Measurements from ENCODE around the gene ATXN7L3. TPM values are rescaled to one million over a fixed set of nuclear protein-coding genes. Genes with fewer than 3 reads are reported as not detected.

The ATXN7L3 gene
- total RNA-seq, 2 donors from 2014 or later, result 45.8 to 72.0 TPM

GRCh38 chr17:44213403-44214229 is 13.9 kb upstream of the ATXN7L3 start:
- no peak for TF ChIP-seq CTCF (IDR thresholded peaks at IDR 0.05)
- no peak for TF ChIP-seq POLR2AphosphoS5 (IDR thresholded peaks at IDR 0.05)
- no peak for TF ChIP-seq POLR2A (IDR thresholded peaks at IDR 0.05)
- no peaks in the 10 kb centered on the region for H3K27me3 ChIP-seq (replicated peaks; ENCODE audit: insufficient read depth)
- H3K27ac ChIP-seq, result no peak overlapping the region
- H3K4me3 ChIP-seq, result no peak overlapping the region
- WGBS, result 81% methylated on average over 15 of the region's 15 CpGs
- intact Hi-C loops (cut with DNase I), result loop anchor here (5.0 kb wide), 1 partner anchor 134 kb away; the partner anchor contains the start of gene GRN
- no peak for DNase-seq (ENCODE audit: low spot score)
- H3K4me1 ChIP-seq (replicated peaks), result no peaks in the 10 kb centered on the region
- peaks cover 10 to 23% of the 10 kb centered on the region in 2 donors for H3K36me3 ChIP-seq
- no peaks in the 10 kb centered on the region for H3K9me3 ChIP-seq

- Histone ChIP-seq H3K36me3 (peaks cover 10 to 23% of the 10 kb centered on the region in 2 donors), H3K27ac (no peak overlapping the region), H3K4me3 (no peak overlapping the region), H3K9me3 (no peaks in the 10 kb centered on the region), H3K27me3 (replicated peaks; ENCODE audit: insufficient read depth) (no peaks in the 10 kb centered on the region), H3K4me1 (replicated peaks) (no peaks in the 10 kb centered on the region)
- intact Hi-C loops (cut with DNase I), result loop anchor here (5.0 kb wide), 1 partner anchor 135 kb away; the partner anchor contains the start of gene GRN
- 70% methylated on average over 31 of the region's 31 CpGs for WGBS
- no peak for DNase-seq (ENCODE audit: low spot score)
- TF ChIP-seq POLR2A (IDR thresholded peaks at IDR 0.05) (no peak), POLR2AphosphoS5 (IDR thresholded peaks at IDR 0.05) (no peak), CTCF (IDR thresholded peaks at IDR 0.05) (no peak)
Observed at GRCh38 chr17:44212507-44213402, 13.1 kb upstream of the ATXN7L3 start.

- Histone ChIP-seq H3K4me1 (replicated peaks) (no peaks in the 10 kb centered on the region), H3K4me3 (no peak overlapping the region), H3K9me3 (no peaks in the 10 kb centered on the region), H3K27me3 (replicated peaks; ENCODE audit: insufficient read depth) (no peaks in the 10 kb centered on the region), H3K27ac (no peak overlapping the region), H3K36me3 (peaks cover 10 to 21% of the 10 kb centered on the region in 2 donors)
- no peak for DNase-seq (ENCODE audit: low spot score)
- WGBS, result 86% methylated on average over 28 of the region's 30 CpGs
- TF ChIP-seq CTCF (IDR thresholded peaks at IDR 0.05) (no peak), POLR2AphosphoS5 (IDR thresholded peaks at IDR 0.05) (no peak), POLR2A (IDR thresholded peaks at IDR 0.05) (no peak)
- intact Hi-C loops (cut with DNase I), result loop anchor here (5.0 kb wide), 1 partner anchor 136 kb away; the partner anchor contains the start of gene GRN
Observed at GRCh38 chr17:44211281-44212265, 11.9 kb upstream of the ATXN7L3 start.

Data from prostate gland (tissue), 2 donors.